GM21786 (cell line): ENCODE data around the gene MTUS2.

ENCODE experiments used
- ATAC-seq: cut with Tn5 transposase; IDR thresholded peaks from one replicate; pipeline ENCODE4 v1.9.1; 2021; ENCODE audit not compliant: unreplicated experiment

MTUS2 gene

DNA sequence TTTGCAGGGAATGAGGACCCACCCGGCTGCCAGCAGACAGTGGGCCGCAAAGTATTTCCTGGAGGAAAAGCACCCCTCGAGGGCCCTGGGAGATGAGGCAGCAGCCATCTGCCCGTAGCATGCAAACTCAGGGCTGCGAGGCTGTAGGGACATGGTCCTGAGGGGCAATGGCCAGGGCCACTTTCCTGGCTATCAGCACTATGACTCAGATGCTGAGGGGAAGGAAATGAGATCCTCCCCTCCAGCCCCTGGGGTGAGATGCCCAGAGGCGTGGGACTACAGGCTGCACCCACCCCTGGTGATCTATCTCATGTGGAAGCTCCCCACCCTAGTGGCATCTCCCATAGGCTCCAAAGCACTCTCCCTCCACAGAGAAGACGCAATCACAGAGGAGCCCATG, 695.2 kb downstream of the MTUS2 start:
- ATAC-seq: no peak

DNA sequence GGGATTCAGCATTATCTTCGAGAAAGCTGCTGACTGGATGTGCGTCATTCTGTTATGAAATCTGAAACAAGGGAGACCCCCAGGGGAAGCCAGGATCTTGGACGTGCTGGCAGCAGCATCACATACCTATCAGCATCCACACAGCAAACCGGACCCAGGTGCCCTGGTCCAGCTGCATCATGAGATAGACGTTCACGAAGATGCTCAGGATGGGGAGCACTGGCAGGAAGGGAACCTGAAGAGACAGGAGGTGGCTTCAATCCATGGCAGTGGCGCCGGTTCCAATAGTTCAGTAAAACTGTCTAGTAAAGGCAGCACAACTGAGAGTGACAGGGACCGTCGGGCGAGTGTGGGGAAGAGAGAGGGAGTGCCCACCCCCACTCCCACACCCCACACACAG, 695.9 kb downstream of the MTUS2 start:
- no peak for ATAC-seq

DNA sequence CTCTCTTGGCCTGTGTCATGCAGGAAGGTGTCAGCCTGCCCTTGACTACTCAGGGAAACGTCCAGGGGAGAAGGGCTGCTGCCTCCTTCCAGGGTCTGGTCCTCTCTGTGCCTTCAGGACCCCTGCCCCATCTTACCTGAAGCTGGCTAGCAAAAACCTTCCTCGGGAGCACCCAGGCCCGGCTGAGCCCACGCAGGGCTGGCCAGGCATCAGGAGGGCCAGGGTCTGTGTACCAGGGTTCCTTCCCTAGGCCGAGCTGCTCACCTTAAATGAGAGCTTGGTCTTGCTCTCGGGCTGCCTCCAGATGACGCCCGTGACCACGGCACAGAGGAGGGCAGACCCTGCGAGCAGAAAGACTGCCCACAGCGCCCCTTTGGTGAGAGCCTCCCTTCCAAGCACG, 696.7 kb downstream of the MTUS2 start:
- no peak for ATAC-seq

DNA sequence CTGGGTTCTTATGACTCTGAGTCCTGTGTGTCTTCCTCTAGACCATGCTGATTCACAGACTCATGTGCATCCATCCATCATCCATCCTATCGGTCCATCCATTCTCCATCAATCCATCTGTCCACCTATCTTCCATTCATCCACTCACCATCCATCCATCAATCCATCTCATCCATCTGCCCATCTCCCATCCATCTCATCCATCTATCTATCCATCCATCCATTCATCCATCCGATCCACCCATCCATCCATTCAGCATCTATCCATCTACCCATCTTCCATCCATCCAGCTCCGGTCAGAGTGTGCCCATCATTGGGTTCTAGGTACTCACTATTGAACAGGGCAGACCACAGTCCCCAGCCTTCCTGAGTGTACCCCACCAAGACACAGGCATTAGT, 699.8 kb downstream of the MTUS2 start:
- ATAC-seq: no peak

DNA sequence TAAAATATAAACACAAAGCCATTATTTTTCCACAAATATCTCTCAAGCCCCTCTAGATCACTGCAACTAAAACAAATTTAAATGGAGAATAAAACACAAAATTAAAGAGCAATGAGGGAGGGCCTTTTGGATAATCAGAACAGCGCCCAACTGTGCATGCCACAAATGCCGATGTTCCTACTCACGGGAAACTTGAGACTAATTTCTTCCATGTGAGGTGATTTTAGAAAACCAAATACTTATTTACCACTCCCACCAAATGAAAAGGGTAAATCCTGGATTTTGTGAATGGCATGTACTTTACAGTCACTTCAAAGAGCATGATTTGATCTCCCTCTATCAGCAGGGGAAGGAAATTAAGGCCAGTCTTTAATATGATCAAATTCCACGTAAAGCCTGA, 700.5 kb downstream of the MTUS2 start:
- no peak for ATAC-seq

DNA sequence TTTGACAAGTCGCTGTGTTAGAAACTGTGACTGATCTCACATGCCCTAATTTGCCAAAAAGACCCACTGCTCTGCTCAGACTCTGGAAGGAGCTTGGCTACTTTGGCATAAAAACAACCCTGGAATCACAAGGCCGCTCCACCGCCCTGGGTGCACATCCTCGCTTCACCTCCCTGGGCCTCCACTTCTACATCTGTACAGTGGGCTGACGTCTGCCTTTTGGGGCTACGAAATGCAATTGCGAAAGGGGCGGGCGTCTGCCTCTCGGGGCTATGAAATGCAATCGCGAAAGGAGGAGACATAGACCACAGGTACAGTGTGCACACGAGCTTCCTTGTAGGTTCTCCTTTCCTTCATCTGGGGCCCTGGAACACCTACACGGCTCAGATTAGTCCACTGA, 701.2 kb downstream of the MTUS2 start:
- no peak for ATAC-seq

DNA sequence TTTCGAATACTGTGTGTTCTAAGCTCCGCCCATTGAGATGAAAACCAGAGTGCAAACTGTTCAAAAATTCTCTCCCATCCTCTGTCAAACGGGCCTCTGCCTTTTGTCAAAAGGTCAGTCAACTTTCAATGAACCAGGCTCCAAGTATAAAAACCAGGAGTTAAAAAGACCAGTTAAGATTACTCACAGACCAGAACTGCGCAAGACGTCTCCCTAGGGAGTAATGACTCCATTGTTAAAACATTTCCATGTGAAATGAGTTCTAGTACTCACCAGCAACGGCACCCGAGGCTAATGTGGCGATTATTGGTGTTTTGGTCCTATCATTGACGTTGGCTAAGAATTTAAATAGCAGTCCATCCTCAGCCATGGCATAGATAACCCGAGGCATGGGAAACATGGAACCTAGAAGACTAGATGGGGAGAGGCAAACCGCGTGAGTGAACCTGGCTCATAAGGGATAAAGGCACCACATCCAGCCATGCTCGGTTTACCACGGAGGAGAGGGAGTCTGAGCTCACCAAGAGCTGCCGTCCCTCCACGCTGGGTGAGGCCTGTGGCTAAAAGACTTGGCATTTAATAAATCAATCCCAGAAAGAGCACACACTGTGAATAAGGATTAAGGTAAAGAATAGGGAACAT, 702.0 kb downstream of the MTUS2 start:
- no peak for ATAC-seq

DNA sequence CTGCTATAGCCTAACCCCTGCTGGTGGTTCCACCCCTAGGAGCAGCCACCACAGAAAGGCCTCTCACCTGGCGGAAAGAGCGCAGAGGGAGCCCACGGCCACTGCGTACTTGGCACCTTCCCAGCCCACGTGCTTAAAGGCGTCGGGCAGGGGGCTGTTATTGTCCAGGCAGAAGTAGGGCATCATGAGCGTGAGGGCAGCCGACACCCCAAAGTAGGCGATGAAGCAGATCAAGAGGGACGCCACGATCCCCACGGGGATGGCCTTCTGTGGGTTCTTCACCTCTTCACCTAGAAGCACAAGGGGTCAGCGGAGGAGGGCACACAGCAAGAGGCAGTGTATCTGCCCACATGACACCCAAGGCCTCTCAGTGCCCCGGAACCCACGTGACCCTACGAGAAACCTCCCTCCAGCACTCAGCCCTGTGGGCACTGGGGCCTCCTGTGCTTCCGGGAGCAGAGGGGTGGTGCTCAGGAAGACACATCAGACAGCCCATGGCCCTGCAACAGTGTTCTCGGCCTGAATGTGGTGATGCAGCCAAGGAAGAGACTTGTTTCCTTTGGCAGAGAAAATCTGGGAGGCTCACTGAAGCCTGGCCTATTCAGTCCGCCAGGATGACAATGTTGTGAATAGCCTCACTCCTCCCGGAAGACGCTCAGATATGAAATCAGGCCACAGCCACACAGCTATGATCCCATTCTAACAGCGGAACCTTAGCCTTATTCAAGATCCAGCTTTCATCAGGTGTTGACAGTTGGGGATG, 703.2 kb downstream of the MTUS2 start:
- no peak for ATAC-seq

DNA sequence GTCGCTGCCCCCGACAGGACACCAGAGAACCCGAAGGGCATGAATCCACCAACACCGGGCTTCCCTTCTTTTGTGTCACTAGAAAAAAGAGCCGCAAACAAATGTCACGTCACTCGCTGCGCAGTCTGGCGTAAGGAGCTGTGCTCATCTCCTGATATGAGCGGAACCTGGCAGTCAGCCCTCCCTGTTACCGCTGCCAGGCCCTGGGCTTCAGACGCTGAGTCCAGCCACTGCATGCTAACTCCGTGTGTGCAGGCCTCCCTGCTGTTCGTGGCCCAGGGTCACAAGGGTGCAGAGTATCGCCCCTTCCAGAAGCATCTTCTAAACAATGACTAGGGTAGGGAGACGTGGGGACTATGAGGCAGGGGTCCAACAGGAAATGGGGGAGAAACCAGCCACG, 704.0 kb downstream of the MTUS2 start:
- ATAC-seq: no peak

DNA sequence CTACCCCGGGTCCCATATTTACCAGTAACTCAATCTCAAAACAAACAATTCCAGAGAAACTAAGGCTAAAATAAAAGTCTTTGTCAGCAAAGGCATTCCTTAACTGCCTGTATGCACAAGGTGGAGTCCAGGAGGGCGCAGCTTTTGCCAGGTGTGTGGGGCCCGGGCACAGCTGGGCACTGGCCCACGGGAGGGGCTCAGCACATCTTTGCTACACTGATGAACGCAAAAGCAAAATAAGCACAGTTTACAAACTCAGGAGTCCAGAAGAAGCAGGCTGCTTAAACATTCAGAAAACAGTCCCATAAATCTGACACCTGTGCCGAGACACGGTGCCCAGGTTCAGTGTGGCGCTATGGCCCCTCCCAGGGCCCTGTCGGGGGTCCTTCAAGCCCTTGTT, 704.5 kb downstream of the MTUS2 start:
- ATAC-seq: no peak

DNA sequence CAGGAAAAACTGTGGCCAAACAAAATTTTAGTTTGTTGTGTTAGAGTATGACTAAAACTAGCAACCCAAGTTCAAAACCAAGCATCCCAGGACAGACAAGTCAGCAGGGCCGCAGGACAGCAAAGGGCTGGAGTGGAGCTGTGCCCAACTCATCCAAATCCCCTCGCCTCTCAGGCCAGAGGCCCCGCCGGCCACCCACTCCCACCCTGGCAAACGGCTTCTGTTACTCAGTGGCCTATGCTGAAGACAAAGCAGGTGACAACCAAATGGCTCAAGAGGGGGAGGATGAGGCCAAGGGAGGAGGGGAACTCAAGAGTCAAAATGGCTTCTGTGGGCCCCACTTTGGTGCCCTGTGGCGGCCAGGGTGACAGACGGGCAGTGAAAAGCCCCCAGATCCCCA, 705.6 kb downstream of the MTUS2 start:
- no peak for ATAC-seq

DNA sequence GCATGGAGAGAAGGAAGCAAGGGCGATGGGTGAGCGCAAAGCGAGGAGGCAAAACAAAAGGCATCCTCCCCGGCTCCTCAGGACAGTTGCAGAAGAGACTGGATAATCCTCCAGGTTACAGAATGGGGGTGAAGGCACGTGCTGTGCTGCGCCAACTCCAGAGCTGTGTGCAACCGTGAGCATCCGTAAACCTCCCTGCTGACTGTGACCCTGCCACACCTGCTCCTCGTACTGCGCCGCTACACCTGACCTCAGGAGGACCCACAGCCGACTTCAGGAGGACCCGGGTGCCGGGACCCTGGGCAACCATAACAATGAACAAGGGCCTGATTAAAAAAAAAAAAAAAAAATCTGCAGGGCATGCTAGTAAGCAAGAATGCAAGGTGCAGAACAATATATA, 706.6 kb downstream of the MTUS2 start:
- ATAC-seq: no peak

DNA sequence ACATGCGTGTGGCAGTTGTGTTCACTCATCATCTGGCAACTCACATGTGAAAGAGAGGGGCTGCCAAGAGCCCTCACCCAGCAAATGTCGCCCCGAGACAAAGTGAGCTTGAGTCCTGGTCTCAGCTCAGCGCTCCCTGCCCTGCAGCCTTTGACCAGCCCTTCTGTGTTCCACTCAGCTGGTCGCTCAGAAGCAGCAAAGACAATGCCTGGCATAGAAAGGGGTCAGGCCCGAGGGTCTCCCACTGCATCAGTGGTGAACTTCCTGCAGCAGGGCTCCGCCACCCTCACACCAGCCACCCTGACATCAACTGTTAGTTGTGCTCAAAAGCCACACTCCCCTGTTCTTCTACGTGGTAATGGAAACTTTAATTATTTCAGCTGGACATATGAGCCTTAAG, 707.4 kb downstream of the MTUS2 start:
- ATAC-seq: no peak

DNA sequence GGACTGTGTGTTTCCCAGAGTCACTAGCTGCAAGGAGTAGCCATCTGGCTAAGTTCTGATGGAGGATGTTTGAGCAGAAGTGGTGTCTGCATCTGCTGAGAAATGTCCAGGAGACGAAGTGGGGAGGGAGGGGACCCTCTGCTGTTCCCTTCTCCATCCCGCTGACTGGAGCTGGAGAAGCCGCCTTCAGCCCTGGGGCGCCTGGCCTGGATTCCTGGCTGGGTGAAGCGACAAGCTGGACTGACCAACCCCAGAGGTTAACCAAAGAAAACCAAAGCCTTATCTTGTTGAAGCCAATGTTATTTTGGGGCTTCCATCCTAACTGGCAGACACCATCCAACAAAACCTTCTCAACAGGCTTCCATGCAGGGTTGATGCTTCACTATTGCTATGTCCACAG, 707.8 kb downstream of the MTUS2 start:
- no peak for ATAC-seq

DNA sequence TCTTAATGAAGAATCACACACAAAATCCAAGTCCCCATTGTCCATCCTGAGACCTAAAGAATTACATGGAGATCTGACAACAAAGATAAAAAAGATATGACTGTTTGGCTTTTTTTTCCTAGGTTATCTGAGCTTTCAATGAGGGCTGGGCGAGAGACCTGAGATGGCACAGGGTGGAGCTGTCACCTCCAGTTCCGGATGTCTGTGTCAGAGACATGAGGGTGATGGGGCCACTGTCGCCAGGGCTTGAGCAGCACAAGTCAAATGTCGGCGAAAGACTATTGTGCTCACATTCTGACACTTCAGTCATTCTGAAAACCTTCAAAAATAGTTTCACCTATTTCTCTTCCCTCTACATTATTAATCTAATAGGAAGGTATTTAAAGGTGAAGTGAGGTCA, 709.6 kb downstream of the MTUS2 start:
- no peak for ATAC-seq

DNA sequence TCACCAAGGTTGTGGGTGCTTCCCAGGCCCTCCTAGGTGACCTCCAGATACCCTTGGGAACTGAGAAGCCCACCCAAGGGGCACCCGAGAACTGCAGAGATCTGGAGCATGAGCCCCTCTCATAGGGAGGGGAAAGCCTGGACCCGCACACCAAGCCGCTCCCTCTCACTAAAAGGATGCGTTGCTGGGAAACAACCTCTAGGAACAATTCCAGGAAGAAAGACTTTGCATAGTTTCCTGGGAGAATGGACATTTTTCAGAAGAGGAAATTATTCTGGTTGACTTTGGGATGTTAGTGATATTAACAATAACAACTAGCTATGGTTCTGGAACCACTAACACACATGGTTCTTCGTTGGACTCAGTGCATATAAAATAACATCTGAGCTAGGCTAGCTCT, 710.8 kb downstream of the MTUS2 start:
- no peak for ATAC-seq

DNA sequence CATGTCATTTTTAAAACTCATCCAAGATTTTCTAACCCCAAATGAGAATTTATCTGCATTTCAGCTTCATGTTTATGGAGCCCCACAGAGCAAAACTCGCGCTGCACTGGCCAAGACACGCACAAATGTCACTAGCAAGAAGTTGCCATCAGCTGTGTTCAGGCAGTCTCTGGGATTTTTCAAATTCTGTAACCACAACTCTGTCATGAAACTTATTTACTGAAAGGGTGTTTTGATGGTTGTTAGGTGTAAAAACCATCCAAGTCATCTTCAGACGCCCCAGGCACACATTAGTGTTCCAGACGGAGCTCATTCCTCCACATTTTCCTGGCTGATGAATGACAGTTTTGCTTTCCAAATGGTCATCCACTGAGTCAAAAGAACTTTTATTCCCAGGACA, 712.0 kb downstream of the MTUS2 start:
- no peak for ATAC-seq

DNA sequence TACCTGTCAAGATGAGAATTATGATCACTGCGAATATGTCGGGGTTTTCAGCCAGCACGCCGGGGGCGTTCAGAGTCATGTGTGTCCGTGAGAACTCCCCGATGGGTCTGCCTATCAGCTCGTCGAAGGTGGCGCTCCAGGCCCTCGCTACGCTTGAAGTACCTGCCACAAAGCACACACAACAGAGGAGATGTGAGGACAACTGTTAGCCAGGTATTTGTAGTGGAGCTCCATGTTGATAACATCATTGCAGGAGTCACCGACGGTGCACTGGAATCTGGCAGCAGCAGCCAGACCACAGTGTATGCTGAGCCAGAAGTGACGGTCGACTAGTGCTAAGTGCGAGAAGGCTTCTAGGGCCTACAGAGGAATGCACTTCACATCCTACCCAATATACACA, 712.7 kb downstream of the MTUS2 start:
- ATAC-seq: no peak

DNA sequence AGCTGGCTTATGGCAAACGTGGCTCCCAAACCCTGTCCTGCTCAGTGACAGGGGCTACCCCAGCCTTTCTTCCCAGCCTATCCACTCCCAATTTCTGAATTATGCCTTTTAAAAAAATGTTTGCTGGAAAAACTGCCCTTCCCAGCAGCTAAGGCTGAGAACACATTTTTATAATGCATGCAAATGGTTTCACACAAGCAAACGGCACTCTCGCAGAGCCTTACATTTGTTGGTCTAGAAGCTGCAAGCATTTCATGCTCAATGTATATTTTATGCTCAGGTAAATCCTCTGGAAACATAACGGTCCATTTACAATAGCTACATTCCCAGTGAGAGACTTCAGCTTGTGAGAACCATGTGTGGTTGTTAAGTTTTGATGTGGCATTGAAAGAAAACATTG, 713.9 kb downstream of the MTUS2 start:
- no peak for ATAC-seq

DNA sequence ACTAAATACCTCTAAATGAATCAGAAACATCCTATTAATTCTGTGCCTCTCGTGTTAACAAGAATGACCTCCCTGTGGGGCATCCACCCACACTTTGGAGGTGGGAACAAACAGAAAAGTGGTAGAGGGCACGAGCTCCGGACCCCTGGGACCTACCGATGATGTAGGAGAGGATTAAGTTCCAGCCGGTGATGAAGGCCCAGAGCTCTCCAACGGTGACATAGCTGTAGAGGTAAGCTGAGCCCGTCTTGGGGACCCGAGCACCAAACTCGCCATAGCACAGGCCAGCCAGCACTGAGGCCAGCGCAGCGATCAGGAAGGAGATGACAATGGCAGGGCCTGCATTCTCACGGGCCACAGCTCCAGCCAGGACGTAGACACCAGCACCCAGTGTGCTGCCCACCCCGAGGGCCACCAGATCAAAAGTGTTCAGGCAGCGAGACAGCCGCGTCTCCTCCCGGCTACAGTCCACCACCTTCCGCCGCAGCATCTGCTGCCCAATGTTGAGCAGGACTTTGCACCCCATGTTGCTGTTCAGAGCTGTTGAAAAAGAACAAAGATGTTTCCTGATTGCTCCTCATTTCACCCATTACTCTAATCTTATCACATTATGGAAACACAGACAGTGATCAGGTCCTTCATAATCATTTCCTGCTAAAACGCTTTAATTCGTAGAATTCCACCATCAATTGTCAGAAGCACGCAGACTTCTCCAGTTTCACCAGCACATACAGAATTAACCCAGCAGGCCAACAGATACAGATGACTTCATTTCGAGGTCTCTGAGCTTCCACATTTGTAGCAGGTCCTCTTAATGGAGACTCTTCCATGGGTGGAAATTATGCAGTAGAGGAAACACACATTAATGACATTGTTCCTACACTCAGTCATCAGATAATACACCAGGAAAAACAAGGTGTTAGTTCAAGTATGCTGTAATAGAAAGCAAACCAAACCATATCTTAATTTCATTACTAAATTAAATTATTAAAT, 715.8 kb downstream of the MTUS2 start:
- ATAC-seq: no peak

DNA sequence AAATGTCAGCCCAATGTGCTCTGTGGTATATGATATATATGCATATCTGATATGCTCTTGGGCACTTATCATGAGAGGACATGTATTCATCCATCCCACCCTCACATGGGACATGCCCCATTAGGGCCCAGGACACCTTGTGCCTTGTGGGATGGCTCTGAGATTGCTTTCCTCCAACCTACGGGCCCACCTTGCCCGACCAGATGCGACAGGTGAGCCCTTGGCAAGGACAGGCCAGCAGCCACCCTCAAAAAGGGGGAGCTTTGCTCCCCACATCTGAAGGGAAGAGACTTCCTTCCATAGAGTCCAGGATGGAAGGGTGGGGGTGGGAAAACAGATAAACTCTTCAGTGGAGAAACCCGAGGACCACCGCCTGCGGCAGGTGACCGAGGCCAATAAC, 716.7 kb downstream of the MTUS2 start:
- no peak for ATAC-seq
